Aorta (tissue), 5 donors: ENCODE data around the gene PRICKLE4. TPM values are rescaled to one million over a fixed set of nuclear protein-coding genes. Genes with fewer than 3 reads are reported as not detected.

Experiments used
- ATAC-seq: fragments of 200-7000 bp; cut with Tn5 transposase; one replicate; pipeline ENCODE4 v1.9.1; 2022; ENCODE audit warnings: moderate library complexity; ENCODE audit not compliant: low FRiP score
- DNase-seq, 2 donors: peaks; one replicate each; pipeline ENCODE4 v3.0.0-alpha.2; 2020
- H3K27ac ChIP-seq, 2 donors: one replicate each; pipeline ENCODE4 v1.5.1; 2013; ENCODE audit warnings: low read length in 2 of 2, mild to moderate bottlenecking in 2 of 2, moderate library complexity in 2 of 2, control low read depth in 1 of 2, inconsistent platforms in 1 of 2, low read depth in 1 of 2
- H3K27me3 ChIP-seq, 2 donors: one replicate each; pipeline ENCODE4 v1.6.1; 2013; ENCODE audit warnings: control low read depth in 1 of 2, low read length in 1 of 2, mild to moderate bottlenecking in 1 of 2, moderate library complexity in 1 of 2; ENCODE audit not compliant: insufficient read depth in 2 of 2, control insufficient read depth in 1 of 2
- H3K36me3 ChIP-seq, 2 donors: one replicate each; pipeline ENCODE4 v1.6.1; 2013; ENCODE audit warnings: control low read depth in 1 of 2, low read length in 1 of 2, mild to moderate bottlenecking in 1 of 2; ENCODE audit not compliant: insufficient read depth in 2 of 2, control insufficient read depth in 1 of 2
- H3K4me1 ChIP-seq, 2 donors: one replicate each; pipeline ENCODE4 v1.6.1; 2013; ENCODE audit warnings: low read length in 2 of 2, control low read depth in 1 of 2, mild to moderate bottlenecking in 1 of 2, moderate library complexity in 1 of 2; ENCODE audit not compliant: insufficient read depth in 2 of 2, control insufficient read depth in 1 of 2
- H3K4me3 ChIP-seq, 2 donors: one replicate each; pipeline ENCODE4 v1.5.1; 2013; ENCODE audit warnings: low read length in 2 of 2, control low read depth in 1 of 2, mild to moderate bottlenecking in 1 of 2
- H3K9me3 ChIP-seq: one replicate; pipeline ENCODE4 v1.6.1; 2013; ENCODE audit warnings: mild to moderate bottlenecking, low read length; ENCODE audit not compliant: control insufficient read depth
- WGBS, 2 donors: extraction: QIAGEN DNeasy Blood & Tissue Kit; methylation state at CpG; one replicate each; pipeline ENCODE4 v1.1.7; 2013; 5-methylcytosine and 5-hydroxymethylcytosine counted together
- intact Hi-C, 2 donors: fragments of 100-400 bp; cut with DNase I; formaldehyde crosslinking; loops; one replicate each; pipeline versions ENCODE4 v1.14.2 to v1.15.0; 2022
- polyA plus RNA-seq, 2 donors: library from polyadenylated mRNA; stranded (reverse); fragments of 200-250 nt; gene quantifications; one replicate each; pipeline ENCODE4 v1.2.3, GENCODE V29; 2013
- total RNA-seq, 2 donors: library from RNA; stranded (reverse); fragmentation: NEBNext Ultra II Directional; extraction: Animal tissue kit (Norgen Biotek cat#: 25700); gene quantifications; one replicate each; pipeline ENCODE4 v1.2.1, GENCODE V29; 2021
- donor health status: healthy with polysubstance abuse.
- donor health status: Bipolar disorder and iron deficiency.
- donor health status: DM: no; HTN: no; CAD: no.
- donor health status: DM: no; HTN: no; CAD: no.
- donor health status: DM: yes; HTN: yes; CAD: no.

PRICKLE4 gene
- total and polyA plus RNA-seq, 4 donors: 0.61 to 8.8 (median 2.5) TPM

DNA sequence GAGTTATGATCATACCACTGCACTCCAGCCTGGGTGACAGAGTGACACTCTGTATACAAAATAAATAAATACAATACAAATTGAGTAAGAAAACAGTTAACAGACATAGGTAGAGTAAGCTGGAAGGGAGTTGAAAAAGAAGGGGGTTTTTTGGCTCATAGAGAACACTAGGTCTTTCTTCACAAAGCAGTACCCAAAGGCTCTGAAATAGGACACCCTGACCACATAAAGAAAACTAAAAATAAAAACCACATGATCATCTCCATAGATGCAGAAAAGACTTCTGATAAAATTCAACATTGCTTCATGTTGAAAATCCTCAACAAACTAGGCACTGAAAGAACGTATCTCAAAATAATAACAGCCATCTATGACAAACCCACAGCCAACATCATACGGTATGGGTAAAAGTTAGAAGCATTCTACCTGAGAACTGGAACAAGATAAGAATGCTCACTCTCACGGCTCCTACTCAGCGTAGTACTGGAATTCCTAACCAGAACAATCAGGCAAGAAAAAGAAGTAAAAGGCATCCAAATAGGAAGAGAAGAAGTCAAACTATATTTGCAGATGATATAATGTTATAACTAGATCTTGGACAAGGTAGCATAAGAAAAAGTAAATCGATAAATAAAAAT lies 55.6 kb downstream of the PRICKLE4 start:
- intact Hi-C loops: no loop called here

DNA sequence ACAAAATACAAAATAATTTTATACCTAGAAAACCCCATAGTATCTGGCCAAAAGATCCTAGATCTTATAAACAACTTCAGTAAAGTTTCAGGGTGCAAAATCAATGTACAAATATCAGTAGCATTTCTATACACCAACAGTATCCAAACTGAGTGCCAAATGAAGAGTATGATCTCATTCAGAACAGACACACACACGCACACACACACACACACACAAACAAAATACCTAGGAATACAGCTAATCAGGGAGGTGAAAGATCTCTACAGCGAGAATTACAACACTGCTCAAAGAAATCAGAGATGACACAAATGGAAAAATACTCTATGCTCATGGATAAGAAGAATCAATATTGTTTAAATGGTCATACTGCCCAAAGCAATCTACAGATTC lies 56.1 kb downstream of the PRICKLE4 start:
- Histone ChIP-seq H3K4me3 (no peak overlapping the region), H3K27ac (no peak overlapping the region), H3K4me1 (no peaks in the 10 kb centered on the region), H3K27me3 (no peaks in the 10 kb centered on the region), H3K36me3 (no peaks in the 10 kb centered on the region), H3K9me3 (no peaks in the 10 kb centered on the region)
- 94 to 95% methylated on average over 2 of the region's 2 CpGs for WGBS, 2 donors
- intact Hi-C loops: no loop called here
- ATAC-seq (no peak), DNase-seq (no peak)

More for the DNA sequence above, 55.6 kb downstream of the PRICKLE4 start:
- Histone ChIP-seq H3K27ac (no peak overlapping the region), H3K4me1 (no peaks in the 10 kb centered on the region), H3K9me3 (no peaks in the 10 kb centered on the region), H3K36me3 (no peaks in the 10 kb centered on the region), H3K4me3 (no peak overlapping the region), H3K27me3 (no peaks in the 10 kb centered on the region)
- DNase-seq (no peak), ATAC-seq (no peak)
- 86 to 87% methylated on average over 5 of the region's 5 CpGs for WGBS, 2 donors

Other genes with a start within 250 kb of the PRICKLE4 start
- 10 to 100 TPM; 31.6 to 36.2 TPM for gene FOXP4, start 234.4 kb upstream of the PRICKLE4 start, total RNA-seq
- 10 to 100 TPM in 1 of 2 donors, 1 to 10 TPM in 1; 9.1 to 11.3 TPM for gene FOXP4, start 234.4 kb upstream of the PRICKLE4 start, polyA plus RNA-seq
- 10 to 100 TPM in 1 of 2 donors, 1 to 10 TPM in 1; 9.3 to 22.3 TPM for gene MDFI, start 142.3 kb upstream of the PRICKLE4 start, total RNA-seq
- 1 to 10 TPM in 1 of 2 donors, under 1 TPM in 1; 0.13 to 5.4 TPM for gene MDFI, start 142.3 kb upstream of the PRICKLE4 start, polyA plus RNA-seq
- gene TFEB, start 45.2 kb upstream of the PRICKLE4 start, total RNA-seq: 10 to 100 TPM; 22.2 to 32.1 TPM
- gene TFEB, start 45.2 kb upstream of the PRICKLE4 start, polyA plus RNA-seq: 10 to 100 TPM in 1 of 2 donors, 1 to 10 TPM in 1; 7.3 to 20.9 TPM
- under 1 TPM; 0.33 to 0.65 TPM for gene PGC, start 33.4 kb upstream of the PRICKLE4 start, total RNA-seq
- gene PGC, start 33.4 kb upstream of the PRICKLE4 start, polyA plus RNA-seq: 1 to 10 TPM; 1.1 to 2.5 TPM
- gene FRS3, start 882 bp upstream of the PRICKLE4 start, total RNA-seq: 1 to 10 TPM; 3.7 to 5.4 TPM
- 10 to 100 TPM in 1 of 2 donors, 1 to 10 TPM in 1; 1.0 to 16.2 TPM for gene FRS3, start 882 bp upstream of the PRICKLE4 start, polyA plus RNA-seq
- 10 to 100 TPM; 74.8 to 75.5 TPM for gene TOMM6, start 6.9 kb downstream of the PRICKLE4 start, total RNA-seq
- gene TOMM6, start 6.9 kb downstream of the PRICKLE4 start, polyA plus RNA-seq: 100 to 1,000 TPM; 213 to 236 TPM
- 1 to 10 TPM; 2.3 to 5.3 TPM for gene USP49, start 114.6 kb downstream of the PRICKLE4 start, total RNA-seq
- 1 to 10 TPM; 1.3 to 1.5 TPM for gene USP49, start 114.6 kb downstream of the PRICKLE4 start, polyA plus RNA-seq
- gene MED20, start 140.4 kb downstream of the PRICKLE4 start, total RNA-seq: 10 to 100 TPM; 11.7 to 16.1 TPM
- 1 to 10 TPM; 6.1 to 7.5 TPM for gene MED20, start 140.4 kb downstream of the PRICKLE4 start, polyA plus RNA-seq
- 10 to 100 TPM in 1 of 2 donors, 1 to 10 TPM in 1; 9.7 to 12.0 TPM for gene BYSL, start 140.7 kb downstream of the PRICKLE4 start, total RNA-seq
- 1 to 10 TPM; 3.4 to 5.6 TPM for gene BYSL, start 140.7 kb downstream of the PRICKLE4 start, polyA plus RNA-seq
- 10 to 100 TPM; 47.8 to 51.4 TPM for gene CCND3, start 161.0 kb downstream of the PRICKLE4 start, total RNA-seq
- 10 to 100 TPM; 45.2 to 48.3 TPM for gene CCND3, start 161.0 kb downstream of the PRICKLE4 start, polyA plus RNA-seq